Measurements from ENCODE around the gene GLRA2. TPM values are rescaled to one million over a fixed set of nuclear protein-coding genes. Genes with fewer than 3 reads are reported as not detected.

GLRA2 gene
- total RNA-seq, 3 donors from 2014 or later (not counting 1 experiment from before 2014, with no cell fraction given) = not detected

DNA sequence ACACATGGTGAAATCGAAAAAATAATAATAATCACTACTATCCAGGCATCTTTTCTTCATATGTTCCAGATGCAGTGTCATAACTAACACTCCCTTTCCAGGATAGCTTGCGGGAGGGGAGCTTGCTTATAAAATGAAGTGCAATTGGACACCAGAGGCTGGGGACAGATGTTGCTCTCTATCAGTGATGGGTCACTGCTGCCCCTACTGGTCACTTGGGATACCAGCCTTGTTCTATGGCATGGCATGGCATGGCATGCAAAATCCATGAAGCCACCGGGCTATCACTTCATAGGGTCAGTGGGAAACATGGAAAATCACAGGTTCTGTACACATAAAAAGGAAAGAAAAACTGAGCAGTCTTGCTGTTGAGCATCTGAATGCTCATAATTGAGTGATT, 168.1 kb downstream of the GLRA2 start:
- Histone ChIP-seq H3K9me3 (ENCODE audit: control insufficient read depth, insufficient read depth, low read length) (no peaks in the 10 kb centered on the region), H3K4me1 (ENCODE audit: control insufficient read depth, insufficient read depth, low read length) (no peaks in the 10 kb centered on the region), H3K4me3 (ENCODE audit: low read length) (no peak overlapping the region), H3K36me3 (ENCODE audit: control insufficient read depth, insufficient read depth, low read length) (no peaks in the 10 kb centered on the region), H3K27ac (ENCODE audit: low read length) (no peak overlapping the region), H3K27me3 (ENCODE audit: control insufficient read depth, insufficient read depth, low read length) (no peaks in the 10 kb centered on the region)
- DNase-seq = peak in 1 of 2 donors; percentile 11
- H3K4me1 Mint-ChIP-seq = no peaks in the 10 kb centered on the region
- ATAC-seq = no peak
- intact Hi-C loops (cut with micrococcal nuclease) = no loop called here
- no peak overlapping the region for H3K27ac Mint-ChIP-seq
- WGBS (ENCODE audit: insufficient coverage) = 100% methylated on average over 2 of the region's 3 CpGs
- TF ChIP-seq, protein P1, sequence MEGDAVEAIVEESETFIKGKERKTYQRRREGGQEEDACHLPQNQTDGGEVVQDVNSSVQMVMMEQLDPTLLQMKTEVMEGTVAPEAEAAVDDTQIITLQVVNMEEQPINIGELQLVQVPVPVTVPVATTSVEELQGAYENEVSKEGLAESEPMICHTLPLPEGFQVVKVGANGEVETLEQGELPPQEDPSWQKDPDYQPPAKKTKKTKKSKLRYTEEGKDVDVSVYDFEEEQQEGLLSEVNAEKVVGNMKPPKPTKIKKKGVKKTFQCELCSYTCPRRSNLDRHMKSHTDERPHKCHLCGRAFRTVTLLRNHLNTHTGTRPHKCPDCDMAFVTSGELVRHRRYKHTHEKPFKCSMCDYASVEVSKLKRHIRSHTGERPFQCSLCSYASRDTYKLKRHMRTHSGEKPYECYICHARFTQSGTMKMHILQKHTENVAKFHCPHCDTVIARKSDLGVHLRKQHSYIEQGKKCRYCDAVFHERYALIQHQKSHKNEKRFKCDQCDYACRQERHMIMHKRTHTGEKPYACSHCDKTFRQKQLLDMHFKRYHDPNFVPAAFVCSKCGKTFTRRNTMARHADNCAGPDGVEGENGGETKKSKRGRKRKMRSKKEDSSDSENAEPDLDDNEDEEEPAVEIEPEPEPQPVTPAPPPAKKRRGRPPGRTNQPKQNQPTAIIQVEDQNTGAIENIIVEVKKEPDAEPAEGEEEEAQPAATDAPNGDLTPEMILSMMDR (IDR thresholded peaks at IDR 0.05) = no peak
- no peaks in the 10 kb centered on the region for H3K36me3 Mint-ChIP-seq
- H3K27me3 Mint-ChIP-seq (ENCODE audit: low read depth in 2 of 2) = no peaks in the 10 kb centered on the region
- H3K4me3 Mint-ChIP-seq = no peak overlapping the region
- peaks cover 8 to 9% of the 10 kb centered on the region in 2 donors for H3K9me3 Mint-ChIP-seq

DNA sequence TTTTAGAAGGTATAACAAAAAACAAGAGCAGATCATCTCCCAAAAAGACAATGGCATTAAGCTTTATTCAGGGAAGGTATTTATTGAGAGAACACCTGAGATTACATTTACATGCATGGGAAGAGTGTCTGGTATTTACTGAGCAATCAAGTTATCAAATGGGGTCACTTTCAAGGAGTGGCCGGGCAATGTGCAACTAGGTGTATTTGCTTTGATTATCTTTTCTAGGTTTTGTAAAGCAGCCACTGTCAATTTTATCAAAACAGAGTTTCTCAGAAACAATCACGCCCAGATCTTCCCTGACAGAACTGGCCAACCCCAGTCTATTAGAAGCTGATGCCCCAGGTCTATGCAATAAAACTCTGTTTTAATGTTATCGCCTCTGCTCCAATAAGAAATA, 169.5 kb downstream of the GLRA2 start:
- intact Hi-C loops (cut with micrococcal nuclease) = no loop called here
- no peak overlapping the region for H3K4me3 ChIP-seq (ENCODE audit: low read length)
- H3K4me1 Mint-ChIP-seq = no peaks in the 10 kb centered on the region

DNA sequence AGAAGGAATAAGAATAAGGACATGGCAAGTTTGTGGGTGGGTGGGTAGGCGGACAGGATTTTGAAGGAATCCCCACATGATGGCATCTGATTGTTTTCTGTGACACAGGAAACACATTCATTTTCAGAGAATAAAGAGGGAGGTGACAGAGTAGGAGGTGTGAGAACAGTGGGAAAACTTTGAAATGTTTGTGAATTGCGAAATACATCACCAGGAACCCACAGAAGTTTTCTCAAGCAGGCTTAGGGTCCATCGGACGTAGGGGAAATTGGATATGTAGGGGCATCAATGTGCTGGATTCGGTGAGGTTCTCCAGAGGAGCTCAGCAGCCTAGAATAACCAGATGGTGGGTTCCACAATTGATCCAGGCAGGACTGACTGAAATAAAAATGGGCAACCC, 171.6 kb downstream of the GLRA2 start:
- intact Hi-C loops (cut with micrococcal nuclease) = no loop called here
- H3K36me3 ChIP-seq (ENCODE audit: control insufficient read depth, insufficient read depth, low read length) = no peaks in the 10 kb centered on the region
- H3K4me3 ChIP-seq (ENCODE audit: low read length) = no peak overlapping the region
- no peaks in the 10 kb centered on the region for H3K4me1 ChIP-seq (ENCODE audit: control insufficient read depth, insufficient read depth, low read length)
- no peak overlapping the region for H3K27ac ChIP-seq (ENCODE audit: low read length)
- TF ChIP-seq, protein P1 (IDR thresholded peaks at IDR 0.05) = no peak
- Mint-ChIP-seq H3K4me3 (no peak overlapping the region), H3K36me3 (no peaks in the 10 kb centered on the region), H3K9me3 (peaks cover 4 to 5% of the 10 kb centered on the region in 2 donors), H3K27ac (no peak overlapping the region), H3K4me1 (no peaks in the 10 kb centered on the region), H3K27me3 (ENCODE audit: low read depth in 2 of 2) (no peaks in the 10 kb centered on the region)
- H3K27me3 ChIP-seq (ENCODE audit: control insufficient read depth, insufficient read depth, low read length) = no peaks in the 10 kb centered on the region
- ATAC-seq (no peak), DNase-seq (no peak)
- H3K9me3 ChIP-seq (ENCODE audit: control insufficient read depth, insufficient read depth, low read length) = no peaks in the 10 kb centered on the region
- 83% methylated on average over 5 of the region's 5 CpGs for WGBS (ENCODE audit: insufficient coverage)

More for the DNA sequence above, 169.5 kb downstream of the GLRA2 start:
- no peak overlapping the region for H3K4me3 Mint-ChIP-seq
- no peaks in the 10 kb centered on the region for H3K9me3 ChIP-seq (ENCODE audit: control insufficient read depth, insufficient read depth, low read length)
- no peaks in the 10 kb centered on the region for H3K27me3 ChIP-seq (ENCODE audit: control insufficient read depth, insufficient read depth, low read length)
- H3K36me3 ChIP-seq (ENCODE audit: control insufficient read depth, insufficient read depth, low read length) = no peaks in the 10 kb centered on the region
- ATAC-seq (no peak), DNase-seq (no peak)
- TF ChIP-seq, protein P1 (IDR thresholded peaks at IDR 0.05) = no peak
- peaks cover 8 to 9% of the 10 kb centered on the region in 2 donors for H3K9me3 Mint-ChIP-seq
- 90% methylated on average over 2 of the region's 3 CpGs for WGBS (ENCODE audit: insufficient coverage)
- H3K27ac ChIP-seq (ENCODE audit: low read length) = no peak overlapping the region
- H3K36me3 Mint-ChIP-seq = no peaks in the 10 kb centered on the region
- H3K4me1 ChIP-seq (ENCODE audit: control insufficient read depth, insufficient read depth, low read length) = no peaks in the 10 kb centered on the region
- no peak overlapping the region for H3K27ac Mint-ChIP-seq
- H3K27me3 Mint-ChIP-seq (ENCODE audit: low read depth in 2 of 2) = no peaks in the 10 kb centered on the region

DNA sequence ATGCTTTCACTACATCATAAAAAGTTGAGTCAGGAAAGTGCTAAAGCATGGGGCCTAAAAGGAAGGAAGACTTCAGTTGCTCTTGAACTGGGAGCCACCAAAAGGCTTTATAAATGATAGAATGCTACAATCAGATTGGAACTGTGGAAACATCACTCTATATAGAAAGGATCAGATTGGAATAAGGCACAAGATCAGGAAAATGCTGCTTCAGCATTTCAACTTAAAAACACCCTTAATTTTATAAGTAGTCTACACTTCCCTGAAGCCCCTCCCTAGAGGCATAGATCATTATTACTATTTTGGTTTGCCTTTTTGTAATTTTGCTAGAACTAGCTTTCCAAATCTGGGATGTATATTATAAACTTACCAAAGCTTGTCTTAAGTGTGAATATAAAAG, 172.8 kb downstream of the GLRA2 start:
- H3K9me3 Mint-ChIP-seq = no peaks in the 10 kb centered on the region
- H3K4me3 Mint-ChIP-seq = no peak overlapping the region
- no peak overlapping the region for H3K27ac Mint-ChIP-seq
- Histone ChIP-seq H3K9me3 (ENCODE audit: control insufficient read depth, insufficient read depth, low read length) (no peaks in the 10 kb centered on the region), H3K27me3 (ENCODE audit: control insufficient read depth, insufficient read depth, low read length) (no peaks in the 10 kb centered on the region), H3K4me3 (ENCODE audit: low read length) (no peak overlapping the region), H3K36me3 (ENCODE audit: control insufficient read depth, insufficient read depth, low read length) (no peaks in the 10 kb centered on the region), H3K27ac (ENCODE audit: low read length) (no peak overlapping the region), H3K4me1 (ENCODE audit: control insufficient read depth, insufficient read depth, low read length) (no peaks in the 10 kb centered on the region)
- TF ChIP-seq, protein P1 (IDR thresholded peaks at IDR 0.05) = no peak
- no peak for DNase-seq
- intact Hi-C loops (cut with micrococcal nuclease) = no loop called here
- no peak for ATAC-seq
- no peaks in the 10 kb centered on the region for H3K36me3 Mint-ChIP-seq
- no peaks in the 10 kb centered on the region for H3K27me3 Mint-ChIP-seq (ENCODE audit: low read depth in 2 of 2)
- no peaks in the 10 kb centered on the region for H3K4me1 Mint-ChIP-seq
